Central memory CD8-positive, alpha-beta T cell (primary cell): Measurements from ENCODE around the gene CDCA7.

Experiments used
- ATAC-seq: fragments of 150-1000 bp; cut with Tn5 transposase; replicated peaks from 2 replicates; pipeline ENCODE4 v1.10.0; 2022; ENCODE audit warnings: mild to moderate bottlenecking, moderate FRiP score, moderate number of reproducible peaks; ENCODE audit not compliant: poor library complexity, severe bottlenecking; ENCODE audit errors: extremely low read depth
- DNase-seq, 2 donors: peaks; one replicate each; pipeline ENCODE4 v3.0.0; 2021; ENCODE audit warnings: low spot score in 2 of 2
- H3K27ac Mint-ChIP-seq: one replicate; pipeline ENCODE4 v1.8.0; 2022; ENCODE audit warnings: low read depth, mild to moderate bottlenecking, moderate library complexity, mixed read lengths
- H3K27me3 Mint-ChIP-seq: one replicate; pipeline ENCODE4 v1.8.0; 2022; ENCODE audit warnings: mixed read lengths
- H3K36me3 Mint-ChIP-seq: one replicate; pipeline ENCODE4 v1.8.0; 2022; ENCODE audit warnings: mild to moderate bottlenecking, moderate library complexity, mixed read lengths; ENCODE audit not compliant: insufficient read depth
- H3K4me1 Mint-ChIP-seq: one replicate; pipeline ENCODE4 v1.8.0; 2022; ENCODE audit warnings: mixed read lengths
- H3K4me3 Mint-ChIP-seq: one replicate; pipeline ENCODE4 v1.8.0; 2022; ENCODE audit warnings: mild to moderate bottlenecking, moderate library complexity, mixed read lengths
- H3K9me3 Mint-ChIP-seq: one replicate; pipeline ENCODE4 v1.8.0; 2022; ENCODE audit warnings: mixed read lengths

The CDCA7 gene

GRCh38 chr2:173347305-173348168 lies 7.1 kb upstream of the CDCA7 start:
- H3K27ac Mint-ChIP-seq: no peak overlapping the region
- ATAC-seq: no peak

GRCh38 chr2:173349287-173349686 lies 5.4 kb upstream of the CDCA7 start:
- H3K4me1 Mint-ChIP-seq: peaks cover 10% of the 10 kb centered on the region
- peaks cover 5% of the 10 kb centered on the region for H3K9me3 Mint-ChIP-seq
- H3K27ac Mint-ChIP-seq: no peak overlapping the region
- no peak for DNase-seq
- no peak for ATAC-seq
- peaks cover 30% of the 10 kb centered on the region for H3K27me3 Mint-ChIP-seq
- no peak overlapping the region for H3K4me3 Mint-ChIP-seq
- no peaks in the 10 kb centered on the region for H3K36me3 Mint-ChIP-seq

More at GRCh38 chr2:173347305-173348168, 7.1 kb upstream of the CDCA7 start:
- Mint-ChIP-seq H3K4me1 (no peaks in the 10 kb centered on the region), H3K27me3 (peaks cover 13% of the 10 kb centered on the region), H3K36me3 (no peaks in the 10 kb centered on the region), H3K9me3 (peaks cover 5% of the 10 kb centered on the region), H3K4me3 (no peak overlapping the region)
- no peak for DNase-seq

- no peaks in the 10 kb centered on the region for H3K36me3 Mint-ChIP-seq
- peaks cover 13% of the 10 kb centered on the region for H3K4me1 Mint-ChIP-seq
- peaks cover 33% of the 10 kb centered on the region for H3K27me3 Mint-ChIP-seq
- H3K4me3 Mint-ChIP-seq: no peak overlapping the region
- DNase-seq: no peak
- H3K27ac Mint-ChIP-seq: no peak overlapping the region
- peaks cover 5% of the 10 kb centered on the region for H3K9me3 Mint-ChIP-seq
- no peak for ATAC-seq
Observed at GRCh38 chr2:173350383-173350782, 4.3 kb upstream of the CDCA7 start.

GRCh38 chr2:173351879-173352278 lies 2.8 kb upstream of the CDCA7 start:
- H3K4me1 Mint-ChIP-seq: peaks cover 27% of the 10 kb centered on the region
- H3K9me3 Mint-ChIP-seq: no peaks in the 10 kb centered on the region
- DNase-seq (no peak), ATAC-seq (no peak)
- H3K27me3 Mint-ChIP-seq: peaks cover 46% of the 10 kb centered on the region
- no peak overlapping the region for H3K4me3 Mint-ChIP-seq
- H3K36me3 Mint-ChIP-seq: no peaks in the 10 kb centered on the region
- no peak overlapping the region for H3K27ac Mint-ChIP-seq

- peaks cover 49% of the 10 kb centered on the region for H3K27me3 Mint-ChIP-seq
- H3K36me3 Mint-ChIP-seq: peaks cover 1% of the 10 kb centered on the region
- H3K4me3 Mint-ChIP-seq: peak overlapping the region; percentile 83
- ATAC-seq (no peak), DNase-seq (no peak)
- H3K27ac Mint-ChIP-seq: no peak overlapping the region
- peaks cover 30% of the 10 kb centered on the region for H3K4me1 Mint-ChIP-seq
- no peaks in the 10 kb centered on the region for H3K9me3 Mint-ChIP-seq
Observed at GRCh38 chr2:173353556-173353955, 1.1 kb upstream of the CDCA7 start.

GRCh38 chr2:173354073-173354581 lies 545 bp upstream of the CDCA7 start:
- H3K27me3 Mint-ChIP-seq: peaks cover 49% of the 10 kb centered on the region

GRCh38 chr2:173355132-173355865 lies 627 bp downstream of the CDCA7 start:
- Mint-ChIP-seq H3K27ac (no peak overlapping the region), H3K4me3 (peak overlapping the region; percentile 83)

More at GRCh38 chr2:173354073-173354581, 545 bp upstream of the CDCA7 start:
- no peak overlapping the region for H3K27ac Mint-ChIP-seq
- no peak for DNase-seq
- H3K4me3 Mint-ChIP-seq: peak overlapping the region; percentile 83
- ATAC-seq: no peak
- peaks cover 1% of the 10 kb centered on the region for H3K36me3 Mint-ChIP-seq
- peaks cover 36% of the 10 kb centered on the region for H3K4me1 Mint-ChIP-seq
- H3K9me3 Mint-ChIP-seq: no peaks in the 10 kb centered on the region

GRCh38 chr2:173355866-173356508 lies 1.3 kb downstream of the CDCA7 start:
- DNase-seq (no peak), ATAC-seq (no peak)
- Mint-ChIP-seq H3K36me3 (peaks cover 2% of the 10 kb centered on the region), H3K27me3 (peaks cover 58% of the 10 kb centered on the region), H3K4me1 (peaks cover 48% of the 10 kb centered on the region), H3K27ac (no peak overlapping the region), H3K9me3 (no peaks in the 10 kb centered on the region), H3K4me3 (peak overlapping the region; percentile 83)

More at GRCh38 chr2:173355132-173355865, 627 bp downstream of the CDCA7 start:
- H3K36me3 Mint-ChIP-seq: peaks cover 2% of the 10 kb centered on the region
- H3K9me3 Mint-ChIP-seq: no peaks in the 10 kb centered on the region
- ATAC-seq (peak; percentile 47), DNase-seq (no peak)
- peaks cover 51% of the 10 kb centered on the region for H3K27me3 Mint-ChIP-seq
- peaks cover 43% of the 10 kb centered on the region for H3K4me1 Mint-ChIP-seq

- peaks cover 2% of the 10 kb centered on the region for H3K36me3 Mint-ChIP-seq
- H3K9me3 Mint-ChIP-seq: no peaks in the 10 kb centered on the region
- peaks cover 49% of the 10 kb centered on the region for H3K27me3 Mint-ChIP-seq
- ATAC-seq (no peak), DNase-seq (no peak)
- H3K27ac Mint-ChIP-seq: no peak overlapping the region
- H3K4me3 Mint-ChIP-seq: no peak overlapping the region
- peaks cover 48% of the 10 kb centered on the region for H3K4me1 Mint-ChIP-seq
Observed at GRCh38 chr2:173357346-173357745, 2.7 kb downstream of the CDCA7 start.

- no peak for ATAC-seq
- Mint-ChIP-seq H3K4me1 (peaks cover 45% of the 10 kb centered on the region), H3K4me3 (no peak overlapping the region), H3K27ac (no peak overlapping the region), H3K36me3 (peaks cover 6% of the 10 kb centered on the region), H3K9me3 (no peaks in the 10 kb centered on the region), H3K27me3 (peaks cover 37% of the 10 kb centered on the region)
- DNase-seq: no peak
Observed at GRCh38 chr2:173358616-173359015, 3.9 kb downstream of the CDCA7 start.

- peaks cover 39% of the 10 kb centered on the region for H3K4me1 Mint-ChIP-seq
- no peak for DNase-seq
- peaks cover 37% of the 10 kb centered on the region for H3K27me3 Mint-ChIP-seq
- ATAC-seq: peak; percentile 27
- H3K27ac Mint-ChIP-seq: no peak overlapping the region
- H3K9me3 Mint-ChIP-seq: no peaks in the 10 kb centered on the region
- H3K4me3 Mint-ChIP-seq: no peak overlapping the region
- H3K36me3 Mint-ChIP-seq: peaks cover 7% of the 10 kb centered on the region
Observed at GRCh38 chr2:173359231-173359630, 4.6 kb downstream of the CDCA7 start.

GRCh38 chr2:173370198-173370597 lies 15.5 kb downstream of the CDCA7 start:
- ATAC-seq (no peak), DNase-seq (no peak)
- H3K27ac Mint-ChIP-seq: peak overlapping the region; percentile 77

More at GRCh38 chr2:173370198-173370597, 15.5 kb downstream of the CDCA7 start:
- Mint-ChIP-seq H3K36me3 (no peaks in the 10 kb centered on the region), H3K27me3 (no peaks in the 10 kb centered on the region), H3K4me3 (peak overlapping the region; percentile 7), H3K4me1 (peaks cover 10% of the 10 kb centered on the region), H3K9me3 (no peaks in the 10 kb centered on the region)
